GM19023 (cell line): ENCODE results near the gene SCN5A.

Experiments
- ATAC-seq: cut with Tn5 transposase; IDR thresholded peaks from one replicate; pipeline ENCODE4 v1.9.1; 2021; ENCODE audit warnings: mild to moderate bottlenecking, moderate library complexity; ENCODE audit not compliant: unreplicated experiment

The SCN5A gene

DNA sequence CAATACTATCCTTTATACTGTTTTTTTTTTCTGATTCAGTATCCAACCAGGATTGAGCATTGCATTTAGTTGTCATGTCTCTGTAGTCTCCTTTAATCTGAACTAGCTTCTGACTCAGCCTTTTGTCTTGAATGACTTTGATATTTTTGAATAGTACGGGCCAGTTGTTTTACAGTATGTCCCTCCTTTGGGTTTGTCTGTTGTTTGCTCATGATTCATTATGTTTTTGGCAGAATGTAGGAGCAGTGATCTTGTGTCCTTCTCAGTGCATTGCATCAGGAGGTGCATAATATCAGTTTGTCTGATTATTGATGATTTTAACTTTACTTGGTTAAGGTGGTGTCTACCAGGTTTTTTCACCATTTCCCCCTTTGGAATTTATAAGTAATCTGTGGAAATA, 132.8 kb downstream of the SCN5A start:
- ATAC-seq, result no peak

- ATAC-seq, result no peak
These were observed 134.1 kb downstream of the SCN5A start for GRCh38 chr3:38515367-38515766.

- ATAC-seq, result no peak
These were observed 137.9 kb downstream of the SCN5A start for GRCh38 chr3:38511546-38511945.

GRCh38 chr3:38510631-38511030, 138.9 kb downstream of the SCN5A start:
- ATAC-seq, result no peak

- ATAC-seq, result no peak
These were observed 139.8 kb downstream of the SCN5A start for GRCh38 chr3:38509732-38510131.

DNA sequence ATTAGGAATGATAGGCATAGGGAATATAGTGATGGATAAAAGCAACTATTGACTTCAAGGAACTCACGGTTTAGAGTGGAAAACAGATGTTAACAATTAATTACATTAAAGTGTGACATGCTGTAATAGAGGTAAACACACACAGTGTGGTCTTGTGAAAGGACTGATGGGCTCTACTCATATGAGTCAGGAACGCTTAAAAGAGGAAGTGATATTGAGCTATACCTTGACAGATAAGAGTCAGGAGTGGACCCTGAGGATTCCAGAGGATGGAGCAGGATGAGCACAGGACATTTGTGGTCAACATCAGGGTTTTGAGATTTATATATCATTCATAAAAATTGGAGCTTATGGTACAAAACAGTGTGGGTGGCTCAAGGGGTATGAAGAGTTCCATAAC, 142.4 kb downstream of the SCN5A start:
- ATAC-seq, result peak; percentile 92

DNA sequence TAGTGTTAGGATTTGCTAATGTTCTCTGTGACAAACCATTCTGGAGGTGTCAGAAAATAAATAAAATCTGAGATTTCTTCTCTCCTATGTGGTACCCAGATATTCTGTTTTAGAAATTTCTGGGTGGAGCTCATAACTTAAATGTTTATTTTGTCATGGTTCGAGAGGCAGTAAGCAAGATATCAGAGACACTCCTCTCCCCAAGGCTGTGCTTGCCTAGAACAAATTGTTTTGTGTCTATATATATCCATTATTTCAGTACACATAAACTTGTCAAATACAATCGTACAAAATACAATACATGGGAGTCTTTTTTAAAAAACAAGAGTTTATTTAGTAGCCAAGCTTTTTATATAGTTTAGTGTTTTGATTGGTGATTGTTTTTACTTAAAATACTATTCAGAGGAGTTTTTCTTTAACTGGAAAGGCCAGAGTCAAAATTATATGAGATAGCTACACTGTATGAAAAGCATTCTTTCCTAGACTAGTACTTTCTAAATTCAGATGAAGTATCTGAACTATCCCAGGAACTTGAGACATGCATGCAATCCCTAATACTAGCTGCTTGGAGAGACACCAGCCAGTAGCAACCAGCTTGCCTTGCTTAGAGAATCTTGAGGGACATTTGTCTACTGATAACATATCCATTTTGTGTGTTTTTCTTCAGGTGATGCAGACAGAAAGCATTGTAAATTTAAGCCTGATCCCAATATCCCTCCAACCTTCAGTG, 148.6 kb downstream of the SCN5A start:
- no peak for ATAC-seq
